Tibial nerve (tissue), 4 donors: ENCODE data around the gene RAP1GAP2.

Experiments
- EP300 ChIP-seq, 2 donors: sonication (generic); formaldehyde crosslinking; IDR thresholded peaks; one replicate each; pipeline ENCODE4 v1.6.1; 2017; ENCODE audit warnings: antibody characterized with exemption in 2 of 2, mild to moderate bottlenecking in 1 of 2
- POLR2A ChIP-seq, 2 donors: fragments of 450-650 bp; IDR thresholded peaks; one replicate each; pipeline ENCODE4 v1.6.1; 2017; ENCODE audit warnings: antibody characterized with exemption in 2 of 2, mild to moderate bottlenecking in 2 of 2, moderate library complexity in 2 of 2
- TF ChIP-seq, protein P1 (sequence below), 5 experiments: fragments of 200-600 bp in 3 of 5; fragments of 450-650 bp in 2 of 5; sonication (generic) in 3 of 5; IDR thresholded peaks; one replicate each; pipeline ENCODE4 v1.5.1; 2016 to 2019; ENCODE audit warnings: antibody characterized with exemption in 5 of 5, mild to moderate bottlenecking in 3 of 5, moderate library complexity in 2 of 5

DNA sequence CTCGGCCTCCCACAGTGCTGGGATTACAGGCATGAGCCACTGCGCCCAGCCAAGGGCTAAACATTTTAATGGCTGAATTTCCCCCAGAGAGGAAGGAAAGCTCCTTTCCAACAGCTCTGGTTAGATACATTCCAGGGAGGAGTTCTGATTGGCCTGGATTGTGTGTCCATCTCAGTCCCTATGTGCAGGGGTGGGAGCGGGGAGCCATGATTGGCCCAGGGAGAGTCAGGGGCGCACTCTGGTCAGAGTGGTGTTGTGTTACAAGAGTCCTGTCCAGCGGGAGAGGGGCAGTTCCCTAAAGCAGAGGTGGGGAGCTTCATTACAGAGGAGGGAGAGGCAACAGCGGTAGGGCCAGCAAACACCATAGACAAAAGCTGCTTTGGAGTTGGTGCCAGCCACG is 75.0 kb downstream of the RAP1GAP2 start:
- TF ChIP-seq POLR2A (IDR thresholded peaks at IDR 0.05) (no peak), EP300 (IDR thresholded peaks at IDR 0.05) (no peak)
- TF ChIP-seq, protein P1, sequence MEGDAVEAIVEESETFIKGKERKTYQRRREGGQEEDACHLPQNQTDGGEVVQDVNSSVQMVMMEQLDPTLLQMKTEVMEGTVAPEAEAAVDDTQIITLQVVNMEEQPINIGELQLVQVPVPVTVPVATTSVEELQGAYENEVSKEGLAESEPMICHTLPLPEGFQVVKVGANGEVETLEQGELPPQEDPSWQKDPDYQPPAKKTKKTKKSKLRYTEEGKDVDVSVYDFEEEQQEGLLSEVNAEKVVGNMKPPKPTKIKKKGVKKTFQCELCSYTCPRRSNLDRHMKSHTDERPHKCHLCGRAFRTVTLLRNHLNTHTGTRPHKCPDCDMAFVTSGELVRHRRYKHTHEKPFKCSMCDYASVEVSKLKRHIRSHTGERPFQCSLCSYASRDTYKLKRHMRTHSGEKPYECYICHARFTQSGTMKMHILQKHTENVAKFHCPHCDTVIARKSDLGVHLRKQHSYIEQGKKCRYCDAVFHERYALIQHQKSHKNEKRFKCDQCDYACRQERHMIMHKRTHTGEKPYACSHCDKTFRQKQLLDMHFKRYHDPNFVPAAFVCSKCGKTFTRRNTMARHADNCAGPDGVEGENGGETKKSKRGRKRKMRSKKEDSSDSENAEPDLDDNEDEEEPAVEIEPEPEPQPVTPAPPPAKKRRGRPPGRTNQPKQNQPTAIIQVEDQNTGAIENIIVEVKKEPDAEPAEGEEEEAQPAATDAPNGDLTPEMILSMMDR (IDR thresholded peaks at IDR 0.05), result no peak
